CD4-positive, alpha-beta T cell treated with Interleukin-6 at 100 ng/mL for 8 hours (primary cell): ENCODE results near the gene TMEM125.

Source experiments
- DNase-seq: peaks from one replicate; pipeline ENCODE4 v3.0.0-alpha.2; 2020; ENCODE audit warnings: mixed read lengths, low spot score

TMEM125 gene

DNA sequence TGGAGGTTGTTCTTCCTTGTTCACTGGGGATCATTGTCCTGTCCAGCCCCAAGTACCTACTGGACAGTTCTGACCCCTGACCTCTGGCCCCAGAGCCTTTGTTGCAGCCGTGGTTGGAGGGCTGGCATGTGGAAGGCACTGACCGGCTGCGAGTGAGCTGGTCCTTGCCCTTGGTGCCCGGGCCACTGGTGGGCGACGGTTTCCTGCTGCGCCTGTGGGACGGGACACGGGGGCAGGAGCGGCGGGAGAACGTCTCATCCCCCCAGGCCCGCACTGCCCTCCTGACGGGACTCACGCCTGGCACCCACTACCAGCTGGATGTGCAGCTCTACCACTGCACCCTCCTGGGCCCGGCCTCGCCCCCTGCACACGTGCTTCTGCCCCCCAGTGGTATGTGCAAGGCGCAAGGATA lies 42.4 kb downstream of the TMEM125 start:
- DNase-seq: no peak

DNA sequence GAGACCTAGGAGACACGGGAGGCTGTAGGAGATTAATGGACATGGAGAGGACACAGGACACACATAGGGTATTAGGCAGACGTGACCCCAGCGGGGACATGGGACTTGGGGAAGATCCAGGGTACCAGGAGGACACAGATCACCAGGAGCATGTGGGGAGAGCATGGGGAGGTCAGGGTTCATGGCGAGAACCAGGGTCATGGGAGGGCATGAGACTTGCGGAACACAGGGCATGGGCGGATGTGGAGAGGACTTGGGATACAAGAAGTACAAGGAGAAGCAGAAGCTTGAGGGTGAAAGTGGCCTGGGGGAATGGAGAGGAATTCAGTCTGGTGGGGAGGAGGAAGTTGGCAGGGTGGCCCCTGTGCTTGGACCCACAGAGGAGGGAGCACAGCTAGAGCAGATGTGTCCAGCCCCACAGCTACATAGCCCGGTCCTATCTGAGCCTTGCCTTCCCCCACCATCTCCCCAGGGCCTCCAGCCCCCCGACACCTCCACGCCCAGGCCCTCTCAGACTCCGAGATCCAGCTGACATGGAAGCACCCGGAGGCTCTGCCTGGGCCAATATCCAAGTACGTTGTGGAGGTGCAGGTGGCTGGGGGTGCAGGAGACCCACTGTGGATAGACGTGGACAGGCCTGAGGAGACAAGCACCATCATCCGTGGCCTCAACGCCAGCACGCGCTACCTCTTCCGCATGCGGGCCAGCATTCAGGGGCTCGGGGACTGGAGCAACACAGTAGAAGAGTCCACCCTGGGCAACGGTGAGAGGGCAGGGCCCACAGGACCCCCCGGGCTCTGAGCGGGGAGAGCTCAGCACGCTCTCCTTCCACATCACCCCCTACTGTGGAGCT lies 43.1 kb downstream of the TMEM125 start:
- DNase-seq: no peak

GRCh38 chr1:43313771-43314170 lies 44.0 kb downstream of the TMEM125 start:
- no peak for DNase-seq

DNA sequence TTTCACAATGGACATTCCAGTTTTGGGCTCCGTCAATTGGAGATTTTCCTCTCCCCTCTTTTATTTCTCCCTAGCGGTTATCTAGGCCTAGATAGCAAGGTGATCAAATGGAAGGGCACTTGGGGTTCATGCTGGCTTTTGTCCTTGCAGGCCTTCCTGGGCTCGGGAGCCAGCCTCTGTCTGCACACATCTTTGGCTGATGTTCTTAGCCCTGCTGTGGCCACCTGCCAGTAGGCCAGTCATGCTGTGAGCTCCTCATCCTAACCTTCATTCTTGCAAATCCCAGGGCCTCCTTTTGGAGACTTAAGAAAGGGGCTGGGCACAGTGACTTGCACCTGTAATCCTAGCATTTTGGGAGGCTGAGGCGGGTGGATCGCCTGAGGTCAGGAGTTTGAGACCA lies 44.5 kb downstream of the TMEM125 start:
- DNase-seq: no peak

GRCh38 chr1:43315481-43315880 lies 45.7 kb downstream of the TMEM125 start:
- DNase-seq: no peak

GRCh38 chr1:43315963-43316737 lies 46.4 kb downstream of the TMEM125 start:
- DNase-seq: no peak

DNA sequence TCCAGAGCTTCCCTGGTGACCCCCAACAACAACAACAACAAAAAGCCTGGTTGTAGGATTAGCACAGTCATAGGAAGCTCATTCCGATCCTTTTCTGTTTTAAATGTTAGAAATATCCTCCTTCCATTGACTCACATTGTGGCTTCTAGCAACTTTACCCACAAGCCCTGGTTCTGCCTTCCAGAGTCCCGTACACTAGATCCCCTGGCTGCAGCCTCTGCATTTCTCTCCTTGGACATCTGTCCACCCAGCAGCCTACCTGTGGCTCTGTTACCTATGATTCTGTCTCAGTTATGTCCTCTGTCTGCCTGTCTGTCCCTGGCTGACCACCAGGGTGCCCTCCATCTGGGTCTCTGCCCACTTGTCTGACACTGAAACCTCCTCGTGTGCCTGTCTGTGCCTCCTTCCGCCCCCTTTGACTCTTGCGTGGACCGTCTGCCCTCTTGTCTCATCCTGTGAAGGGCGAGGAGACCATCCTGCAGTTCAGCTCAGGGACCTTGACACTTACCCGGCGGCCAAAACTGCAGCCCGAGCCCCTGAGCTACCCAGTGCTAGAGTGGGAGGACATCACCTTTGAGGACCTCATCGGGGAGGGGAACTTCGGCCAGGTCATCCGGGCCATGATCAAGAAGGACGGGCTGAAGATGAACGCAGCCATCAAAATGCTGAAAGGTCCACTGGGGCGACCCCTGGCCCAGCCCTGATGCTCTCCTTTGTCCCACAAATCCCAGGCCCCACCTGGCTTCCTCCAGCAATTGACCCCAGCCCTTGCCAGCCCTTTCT lies 47.1 kb downstream of the TMEM125 start:
- no peak for DNase-seq

GRCh38 chr1:43317817-43318471 lies 48.2 kb downstream of the TMEM125 start:
- DNase-seq: no peak

- DNase-seq: no peak
Observed at GRCh38 chr1:43318831-43319230, 49.0 kb downstream of the TMEM125 start.

- no peak for DNase-seq
Observed at GRCh38 chr1:43319288-43319687, 49.5 kb downstream of the TMEM125 start.

DNA sequence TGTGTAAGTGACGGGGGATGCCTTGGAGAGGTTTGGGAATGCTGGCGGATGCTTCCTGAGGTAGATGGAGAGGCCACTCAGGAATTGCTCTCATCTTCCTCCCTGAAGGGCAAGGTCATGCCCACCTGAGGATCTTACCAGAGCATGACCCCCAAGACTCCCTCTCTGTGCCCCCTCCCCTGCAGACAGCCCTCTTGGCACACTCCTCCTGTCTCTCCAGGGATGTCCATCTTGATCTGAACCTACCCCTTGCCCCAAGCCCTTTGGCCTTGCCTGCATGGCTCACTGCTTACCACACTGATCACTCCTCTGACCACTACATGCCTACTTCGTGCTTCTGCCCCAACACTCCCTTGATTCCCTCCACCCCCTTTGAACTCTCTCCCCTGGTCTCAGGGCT lies 50.0 kb downstream of the TMEM125 start:
- DNase-seq: no peak

DNA sequence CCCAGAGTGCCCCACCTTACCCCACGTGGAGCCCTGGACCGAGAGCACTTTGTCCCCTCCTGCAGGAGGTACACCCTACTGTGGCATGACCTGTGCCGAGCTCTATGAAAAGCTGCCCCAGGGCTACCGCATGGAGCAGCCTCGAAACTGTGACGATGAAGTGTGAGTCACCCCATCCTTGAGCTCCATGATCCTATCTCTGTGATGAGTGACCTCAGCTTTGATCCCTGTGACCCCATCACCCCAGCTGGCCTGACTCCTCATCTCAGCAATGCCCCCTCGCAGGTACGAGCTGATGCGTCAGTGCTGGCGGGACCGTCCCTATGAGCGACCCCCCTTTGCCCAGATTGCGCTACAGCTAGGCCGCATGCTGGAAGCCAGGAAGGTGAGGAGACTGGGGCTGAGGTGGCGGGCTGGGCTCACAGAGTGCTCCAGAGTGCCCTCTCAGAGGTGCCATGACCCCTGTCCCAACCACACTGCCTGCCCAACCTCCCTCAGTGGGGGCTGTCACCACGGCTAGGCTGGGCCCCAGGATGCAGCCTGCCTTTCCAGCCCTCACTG lies 51.6 kb downstream of the TMEM125 start:
- no peak for DNase-seq

DNA sequence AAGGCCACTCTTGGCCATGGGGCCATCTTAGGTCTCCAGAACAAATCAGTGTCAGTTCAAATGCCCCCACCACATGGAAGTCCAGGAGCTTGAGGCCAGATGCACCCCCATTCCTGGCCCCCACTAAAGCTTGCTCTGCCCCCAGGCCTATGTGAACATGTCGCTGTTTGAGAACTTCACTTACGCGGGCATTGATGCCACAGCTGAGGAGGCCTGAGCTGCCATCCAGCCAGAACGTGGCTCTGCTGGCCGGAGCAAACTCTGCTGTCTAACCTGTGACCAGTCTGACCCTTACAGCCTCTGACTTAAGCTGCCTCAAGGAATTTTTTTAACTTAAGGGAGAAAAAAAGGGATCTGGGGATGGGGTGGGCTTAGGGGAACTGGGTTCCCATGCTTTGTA lies 52.7 kb downstream of the TMEM125 start:
- no peak for DNase-seq
